Measurements from ENCODE around the gene HECTD1. TPM values are rescaled to one million over a fixed set of nuclear protein-coding genes. Genes with fewer than 3 reads are reported as not detected.
"Not testable (repeated sequence)": the region's sequence is repeated elsewhere in the genome, so short reads cannot be mapped to it uniquely, and the experiment has no call there.

HECTD1 gene
- total RNA-seq, 1 donor from 2014 or later, result 137 TPM

DNA sequence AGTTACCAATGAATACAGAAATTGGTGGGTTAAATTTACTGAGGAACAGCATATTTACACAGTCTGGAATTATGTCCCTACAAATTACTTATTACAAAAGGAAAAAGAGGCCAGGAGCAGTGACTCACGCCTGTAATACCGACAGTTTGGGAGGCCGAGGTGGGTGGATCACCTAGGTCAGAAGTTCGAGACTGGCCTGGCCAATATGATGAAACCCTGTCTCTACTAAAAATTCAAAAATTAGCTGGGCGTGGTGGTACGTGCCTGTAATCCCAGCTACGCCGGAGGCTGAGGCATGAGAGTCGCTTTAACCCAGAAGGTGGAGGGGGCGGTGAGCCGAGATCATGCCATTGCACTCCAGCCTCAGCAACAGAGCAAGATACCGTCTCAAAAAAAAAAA, 52.6 kb downstream of the HECTD1 start:
- no peak for DNase-seq (ENCODE audit: low spot score)

DNA sequence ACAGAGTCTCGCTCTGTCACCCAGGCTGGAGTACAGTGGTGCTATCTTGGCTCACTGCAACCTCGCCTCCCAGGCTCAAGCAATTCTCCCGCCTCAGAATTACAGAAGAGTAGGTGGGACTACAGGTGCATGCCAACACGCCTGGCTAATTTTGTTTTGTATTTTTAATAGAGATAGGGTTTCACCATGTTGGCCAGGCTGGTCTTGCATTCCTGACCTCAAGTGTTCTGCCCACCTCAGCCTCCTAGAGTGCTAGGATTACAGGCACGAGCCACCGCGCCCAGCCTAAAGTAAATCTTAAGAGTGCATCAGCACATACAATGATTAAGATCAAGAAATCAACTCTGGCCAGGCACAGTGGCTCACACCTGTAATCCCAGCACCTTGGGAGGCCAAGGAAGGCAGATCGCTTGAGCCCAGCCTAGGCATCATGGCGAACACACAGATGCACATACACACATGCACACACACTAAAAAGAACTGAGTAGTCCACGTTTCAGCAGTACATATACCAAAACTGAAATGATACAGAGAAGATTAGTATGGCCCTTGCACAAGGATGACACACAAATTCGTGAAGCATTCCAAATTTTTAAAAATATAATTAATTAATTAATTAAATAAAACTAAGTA, 65.0 kb downstream of the HECTD1 start:
- no peak for DNase-seq (ENCODE audit: low spot score)

DNA sequence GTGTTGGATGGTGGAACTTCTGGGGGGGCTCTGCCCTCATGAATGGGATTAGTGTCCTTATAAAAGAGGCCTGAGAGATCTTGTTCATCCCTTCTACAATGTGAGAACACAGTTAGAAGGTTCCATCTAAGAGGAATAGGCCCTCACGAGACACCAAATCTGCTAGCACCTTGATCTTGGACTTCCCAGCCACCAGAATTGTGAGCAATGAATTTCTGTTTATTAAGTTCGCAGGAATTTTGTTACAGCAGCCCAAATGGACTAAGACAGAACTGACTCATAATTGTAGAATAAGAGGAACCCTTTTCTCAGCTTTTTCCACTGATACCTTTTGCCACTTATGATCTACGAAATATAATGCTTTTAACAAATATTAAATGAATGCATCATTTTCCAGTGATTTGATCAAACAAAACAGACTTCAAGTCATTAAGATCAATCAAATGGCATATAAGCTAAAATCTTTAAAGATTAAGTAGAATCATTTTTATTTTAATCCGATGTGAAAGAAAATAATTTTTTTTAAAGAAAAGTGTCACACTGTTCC, 68.2 kb downstream of the HECTD1 start:
- no peak for DNase-seq (ENCODE audit: low spot score)

DNA sequence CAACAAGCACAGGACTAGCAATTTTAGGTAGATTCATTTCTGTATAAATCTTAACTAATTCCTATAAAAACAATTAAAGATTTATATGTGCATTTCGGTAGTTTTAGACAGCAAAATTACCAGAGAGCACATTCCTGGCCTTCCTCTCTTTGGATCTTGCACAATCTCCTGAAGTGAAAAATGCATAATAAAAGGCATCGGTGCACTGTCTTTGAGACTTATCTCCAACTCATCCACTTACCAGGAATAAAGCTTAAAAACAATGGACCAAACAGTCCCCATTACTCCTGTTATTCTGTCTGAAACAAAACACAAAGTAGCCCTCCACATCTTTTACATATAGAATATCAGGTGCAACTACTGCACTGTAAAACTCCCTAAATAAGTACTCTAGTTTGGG, 69.3 kb downstream of the HECTD1 start:
- DNase-seq (ENCODE audit: low spot score), result no peak

DNA sequence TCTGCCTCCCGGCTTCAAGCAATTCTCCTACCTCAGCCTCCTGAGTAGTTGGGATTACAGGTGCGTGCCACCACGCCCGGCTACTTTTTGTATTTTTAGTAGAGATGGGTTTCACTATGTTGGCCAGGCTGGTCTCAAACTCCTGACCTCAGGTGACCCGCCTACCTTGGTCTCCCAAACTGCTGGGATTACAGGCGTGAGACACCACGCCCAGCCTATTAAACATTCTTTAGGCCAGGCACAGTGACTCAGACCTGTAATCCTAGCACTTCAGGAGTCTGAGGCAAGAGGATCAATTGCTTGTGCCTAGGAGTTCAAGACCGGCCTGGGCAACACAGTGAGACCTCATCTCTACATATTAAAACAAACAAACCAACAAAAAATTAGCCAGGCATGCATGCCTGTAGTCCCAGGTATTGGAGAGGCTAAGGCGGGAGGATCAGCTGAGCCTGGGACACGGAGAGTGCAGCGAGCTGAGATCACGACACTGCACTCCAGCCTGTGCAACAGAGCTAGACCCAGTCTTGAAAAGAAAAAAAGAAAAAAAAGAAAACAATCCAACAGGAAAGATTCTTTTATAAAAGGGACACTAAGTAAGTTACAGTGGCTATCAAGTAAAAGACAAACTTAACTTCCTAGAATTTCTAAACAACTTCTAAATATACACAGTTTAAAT, 70.2 kb downstream of the HECTD1 start:
- no peak for DNase-seq (ENCODE audit: low spot score)

DNA sequence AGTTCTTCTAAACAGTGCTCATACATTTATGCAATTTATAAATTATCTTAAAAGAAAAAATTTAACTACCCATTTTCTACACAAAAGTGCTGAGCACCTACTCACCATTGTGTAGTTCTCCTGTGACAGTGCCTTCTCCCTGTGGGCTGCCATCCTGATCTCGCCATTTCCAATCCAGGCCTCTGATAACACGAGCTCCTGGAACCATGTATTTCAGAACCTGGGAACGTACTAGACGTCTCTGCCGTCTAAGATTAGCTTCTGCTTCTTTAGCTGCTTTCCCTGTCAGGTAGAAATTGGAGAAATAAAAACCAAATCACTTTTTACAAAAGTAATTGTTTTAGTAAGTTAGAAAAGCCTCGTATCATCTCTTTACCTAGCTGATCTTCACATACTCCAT, 74.5 kb downstream of the HECTD1 start:
- no peak for DNase-seq (ENCODE audit: low spot score)

DNA sequence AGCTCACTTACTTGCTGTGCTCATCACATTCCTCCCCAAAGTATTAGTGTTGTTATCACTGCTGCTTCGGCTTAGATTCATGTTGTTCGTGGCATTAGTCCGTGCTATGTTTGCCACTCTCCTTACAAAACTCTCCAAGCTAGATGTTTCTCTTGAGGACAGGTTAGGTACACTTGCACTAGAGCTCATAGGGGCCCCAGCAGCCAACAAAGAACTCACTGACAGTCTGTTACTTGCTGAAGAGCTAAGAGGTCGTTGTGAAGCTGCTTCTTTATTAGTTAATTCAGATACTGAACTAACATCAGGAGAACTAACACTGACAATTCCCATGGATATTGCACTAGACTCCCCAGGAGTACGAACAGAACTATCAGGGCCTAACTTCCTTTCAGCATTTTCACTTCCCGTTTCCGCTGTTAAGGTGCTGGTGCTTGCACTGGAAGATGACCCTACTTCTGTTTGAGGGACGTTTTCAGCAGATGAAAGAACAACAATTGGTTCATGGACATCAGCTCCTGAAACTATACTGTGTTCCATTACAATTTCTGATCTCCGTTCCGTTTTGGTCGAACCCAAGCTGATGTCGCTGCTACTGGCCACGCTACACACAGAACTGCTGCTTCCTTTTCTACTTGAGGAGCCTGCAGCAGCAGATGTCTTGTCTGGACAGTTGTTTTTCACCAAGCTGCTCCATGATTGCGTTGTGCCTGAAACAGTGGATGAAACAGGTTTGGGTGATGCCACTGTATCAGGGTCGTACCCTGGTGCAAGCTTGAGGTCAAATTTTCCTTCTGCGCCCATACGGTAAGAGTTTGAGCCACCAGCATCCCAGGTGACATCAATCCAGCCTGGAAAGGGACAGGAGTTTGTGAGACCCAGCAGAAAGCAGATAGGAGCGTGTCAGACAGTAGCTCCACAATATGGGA, 78.7 kb downstream of the HECTD1 start:
- no peak for DNase-seq (ENCODE audit: low spot score)

DNA sequence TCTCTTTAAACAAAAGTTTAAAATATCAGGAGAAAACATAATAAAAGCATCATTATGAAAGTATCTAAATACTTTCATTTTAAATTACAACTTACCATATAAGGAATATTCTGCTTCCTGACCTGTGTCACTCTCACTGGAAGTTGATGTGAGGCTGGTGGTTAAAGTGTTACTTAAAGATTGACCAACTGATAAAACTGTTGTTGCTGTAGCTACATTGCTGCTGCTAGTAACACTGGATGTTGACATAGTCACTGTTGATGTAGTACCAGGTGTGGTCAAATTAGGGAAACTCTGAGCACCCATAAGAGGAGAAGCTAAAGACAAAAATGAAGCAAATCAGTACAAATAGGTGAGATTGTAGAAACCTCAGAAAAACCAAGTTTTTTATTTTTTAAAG, 79.9 kb downstream of the HECTD1 start:
- no peak for DNase-seq (ENCODE audit: low spot score)

DNA sequence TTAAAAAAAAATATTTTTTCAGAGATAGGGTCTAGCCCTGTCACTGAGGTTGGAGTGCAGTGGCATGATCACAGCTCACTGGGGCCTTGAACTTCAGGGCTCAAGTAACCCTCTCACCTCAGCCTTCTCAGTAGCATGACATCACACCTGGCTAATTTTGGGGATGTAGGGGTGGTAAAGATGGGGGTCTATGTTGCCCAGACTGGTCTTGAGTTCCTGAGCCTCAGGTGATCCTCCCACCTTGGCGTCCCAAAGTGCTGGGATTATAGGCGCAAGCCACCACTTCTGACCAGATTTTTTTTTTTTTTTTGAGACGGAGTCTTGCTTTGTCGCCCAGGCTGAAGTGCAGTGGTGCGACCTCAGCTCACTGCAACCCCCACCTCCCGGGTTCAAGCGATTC, 80.9 kb downstream of the HECTD1 start:
- no peak for DNase-seq (ENCODE audit: low spot score)

DNA sequence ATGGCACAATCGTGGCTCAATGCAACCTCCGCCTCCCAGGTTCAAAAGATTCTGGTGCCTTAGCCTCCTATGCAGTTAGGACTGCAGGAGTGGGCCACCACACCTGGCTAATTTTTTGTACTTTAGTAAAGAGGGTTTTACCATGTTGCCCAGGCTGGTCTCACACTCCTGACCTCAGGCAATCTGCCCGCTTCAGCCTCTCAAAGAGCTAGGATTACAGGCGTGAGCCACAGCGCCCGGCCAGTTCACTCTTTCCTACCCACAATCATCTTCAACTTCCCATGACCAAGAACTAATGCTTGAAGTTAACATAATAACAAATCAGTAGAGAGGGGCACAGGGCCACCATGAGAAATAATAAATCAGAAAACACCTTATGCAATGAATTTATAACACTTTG, 82.4 kb downstream of the HECTD1 start:
- DNase-seq (ENCODE audit: low spot score), result no peak

DNA sequence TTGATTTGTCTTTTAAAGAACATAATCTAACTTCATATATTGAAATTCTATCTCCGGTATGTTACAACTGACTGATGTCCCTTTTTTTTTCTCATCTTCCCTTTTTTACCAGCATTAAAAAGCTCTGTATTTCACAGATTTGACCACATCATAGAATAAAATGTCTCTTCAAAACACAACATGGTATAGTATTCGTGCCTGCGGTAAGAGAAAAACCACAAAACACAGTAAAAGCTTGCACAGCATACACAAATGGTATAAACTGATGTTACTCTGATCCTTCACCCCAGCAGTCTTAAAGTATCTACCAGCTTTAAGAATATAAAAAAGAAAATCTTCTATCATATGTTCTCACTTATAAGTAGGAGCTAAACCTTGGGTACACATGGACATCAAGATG, 83.4 kb downstream of the HECTD1 start:
- DNase-seq (ENCODE audit: low spot score), result no peak

DNA sequence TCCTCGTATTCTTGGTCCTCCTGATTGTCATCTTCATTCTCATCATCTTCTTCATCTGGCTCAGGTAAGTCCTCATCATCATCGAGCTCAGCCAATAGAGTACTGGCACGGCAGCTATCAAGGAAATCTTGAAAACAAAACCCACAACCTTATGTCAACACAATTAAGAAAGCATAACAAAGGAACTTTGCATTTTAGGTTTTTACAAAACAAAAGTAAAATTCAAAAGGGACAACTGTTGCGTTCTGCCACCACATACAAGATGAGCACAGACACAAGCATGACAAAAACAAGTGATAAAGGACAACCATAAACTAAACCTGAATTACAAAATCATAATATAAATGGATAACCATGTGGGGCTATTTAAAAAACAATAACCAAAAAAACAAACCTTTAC, 84.7 kb downstream of the HECTD1 start:
- DNase-seq (ENCODE audit: low spot score), result no peak

DNA sequence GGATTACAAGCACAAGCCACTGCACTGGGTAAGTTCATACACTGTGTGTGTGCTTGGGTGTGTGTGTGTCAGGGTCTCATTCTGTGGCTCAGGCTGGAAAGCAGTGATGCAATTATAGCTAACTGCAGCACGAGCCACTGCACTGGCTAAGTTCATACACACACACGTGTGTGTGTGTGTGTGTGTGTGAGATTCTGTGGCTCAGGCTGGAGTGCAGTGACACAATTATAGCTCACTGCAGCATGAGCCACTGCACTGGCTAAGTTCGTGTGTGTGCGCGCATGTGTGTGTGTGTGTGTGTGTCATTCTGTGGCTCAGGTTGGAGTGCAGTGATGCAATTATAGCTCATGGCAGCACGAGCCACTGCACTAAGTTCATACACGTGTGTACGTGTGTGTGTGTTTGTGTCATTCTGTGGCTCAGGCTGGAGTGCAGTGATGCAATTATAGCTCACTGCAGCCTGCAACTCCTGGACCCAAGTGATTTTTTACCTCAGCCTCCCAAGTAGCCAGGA, 85.4 kb downstream of the HECTD1 start:
- no peak for DNase-seq (ENCODE audit: low spot score)

DNA sequence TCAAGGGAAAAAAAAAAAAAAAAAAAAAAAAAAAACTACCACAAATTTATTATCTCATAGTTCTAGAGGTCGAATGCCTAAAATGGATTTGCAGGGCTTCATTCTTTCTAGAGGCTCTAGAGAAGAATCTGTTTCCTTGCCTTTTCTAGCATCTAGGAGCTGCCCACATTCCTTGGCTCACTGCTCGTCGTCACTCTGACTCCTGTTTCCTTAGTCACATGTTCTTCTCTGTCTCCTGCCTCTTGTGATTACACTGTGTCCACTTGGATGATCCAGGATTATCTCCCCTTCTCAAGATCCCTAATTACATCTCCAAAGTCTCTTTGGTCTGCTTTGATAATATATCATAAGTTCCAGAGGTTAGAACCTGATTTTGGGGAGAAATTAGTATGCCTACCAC, 88.7 kb downstream of the HECTD1 start:
- DNase-seq (ENCODE audit: low spot score), result no peak

DNA sequence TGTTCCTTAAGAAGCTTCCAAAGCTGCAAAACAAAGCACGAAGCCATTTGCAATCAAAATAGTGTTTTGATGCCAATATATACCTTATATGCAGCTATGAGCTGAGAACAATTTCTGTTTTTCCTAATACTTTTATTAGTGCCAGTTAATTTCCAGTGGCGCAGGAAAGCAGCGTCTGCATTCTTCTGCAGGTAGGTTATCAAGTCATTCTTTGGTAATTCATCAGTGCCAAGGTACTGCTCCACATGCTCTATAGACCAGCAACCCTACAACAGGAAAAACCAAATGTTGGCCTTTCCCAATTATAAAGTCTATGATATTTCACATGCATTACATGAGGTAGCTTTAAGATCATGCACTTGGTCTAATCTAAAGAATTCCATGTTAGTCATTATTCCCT, 93.8 kb downstream of the HECTD1 start:
- DNase-seq (ENCODE audit: low spot score), result no peak

DNA sequence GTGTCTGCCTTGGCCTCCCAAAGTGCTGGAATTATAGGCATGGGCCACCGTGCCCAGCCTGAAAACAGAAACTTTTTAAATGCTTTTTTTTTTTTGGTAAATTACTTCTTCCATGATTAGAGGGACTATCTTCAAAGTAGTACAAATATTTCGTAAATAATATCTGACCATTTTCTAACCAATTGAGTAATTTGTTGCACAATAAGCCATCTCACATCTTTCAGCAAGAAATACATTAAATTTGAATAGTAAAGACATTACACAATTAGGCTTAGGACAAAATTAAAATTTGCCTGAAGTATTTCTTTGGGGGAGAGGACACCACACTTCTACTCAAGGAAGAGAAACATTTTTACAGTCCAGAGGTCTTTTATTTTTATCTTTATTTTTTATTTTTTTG, 96.7 kb downstream of the HECTD1 start:
- no peak for DNase-seq (ENCODE audit: low spot score)

DNA sequence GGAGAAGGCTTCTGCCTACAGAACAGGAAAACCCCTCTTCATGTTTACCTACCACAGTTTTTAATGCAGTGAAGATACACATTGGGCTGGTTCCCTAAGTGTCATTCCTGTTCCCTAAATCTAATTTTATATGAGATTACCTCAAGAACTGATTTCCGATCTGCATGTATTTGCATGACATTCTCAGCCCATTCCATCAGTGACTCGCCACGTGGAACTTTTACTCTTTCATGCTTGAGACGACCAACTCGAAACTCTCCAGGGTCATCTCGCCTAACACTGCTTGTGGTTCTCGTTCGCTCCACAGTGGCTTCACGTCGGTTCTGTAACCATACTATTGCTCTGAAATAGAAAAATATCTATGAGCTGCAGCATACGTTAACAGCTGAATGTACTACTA, 98.3 kb downstream of the HECTD1 start:
- DNase-seq (ENCODE audit: low spot score), result no peak

DNA sequence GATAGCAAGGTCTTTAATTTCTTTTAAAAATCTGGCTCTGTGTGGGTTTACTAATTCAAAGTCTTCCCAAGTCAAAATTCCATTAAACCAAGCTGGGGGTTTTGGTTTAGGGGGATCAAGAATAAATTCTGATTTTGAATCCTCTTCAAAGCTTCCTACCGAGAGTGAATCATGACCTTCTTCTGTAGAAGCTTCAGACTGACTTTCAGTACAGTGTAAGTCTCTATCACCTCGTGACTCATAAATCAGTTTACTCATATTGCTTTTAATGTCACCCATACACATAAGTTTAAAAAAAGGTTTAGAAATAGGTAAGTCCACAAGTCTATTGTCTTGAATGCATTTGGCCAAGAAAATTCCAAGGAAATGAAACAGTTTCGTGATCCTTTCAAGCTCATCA, 100.8 kb downstream of the HECTD1 start:
- DNase-seq (ENCODE audit: low spot score), result no peak

DNA sequence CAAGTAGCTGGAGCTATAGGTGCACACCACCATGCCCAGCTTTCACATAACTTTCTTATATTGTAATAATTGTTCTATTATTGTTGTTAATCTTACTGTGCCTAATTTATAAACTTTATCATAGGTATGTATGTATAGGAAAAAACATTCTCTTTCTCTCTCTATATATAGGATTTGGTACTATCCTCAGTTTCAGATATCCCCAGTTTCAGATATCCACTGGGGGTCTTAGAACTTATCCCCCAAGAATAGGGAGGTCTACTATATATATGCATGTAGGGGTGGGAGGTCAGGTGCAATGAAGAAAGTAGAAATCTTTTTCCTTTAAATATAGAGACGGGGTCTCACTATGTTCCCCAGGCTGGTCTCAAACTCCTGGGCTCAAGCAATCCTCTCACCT, 110.5 kb downstream of the HECTD1 start:
- DNase-seq (ENCODE audit: low spot score), result no peak

DNA sequence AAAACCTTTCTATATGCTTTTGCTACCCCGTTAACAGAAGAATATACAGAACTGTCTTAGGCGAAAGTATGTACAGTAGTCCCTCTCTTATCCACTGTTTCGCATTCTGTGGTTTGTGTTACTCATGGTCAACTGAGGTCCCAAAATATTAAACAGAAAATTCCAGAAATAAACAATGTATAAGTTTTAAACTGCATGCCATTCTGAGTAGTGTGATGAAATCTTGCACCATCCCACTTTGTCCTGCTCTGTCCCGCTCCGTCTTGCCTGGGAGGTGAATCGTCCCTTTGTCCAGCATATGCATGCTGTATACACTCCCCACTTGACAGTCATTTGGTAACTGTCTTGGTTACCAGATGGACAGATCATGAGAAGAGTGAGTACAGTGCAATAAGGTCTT, 111.3 kb downstream of the HECTD1 start:
- no peak for DNase-seq (ENCODE audit: low spot score)

DNA sequence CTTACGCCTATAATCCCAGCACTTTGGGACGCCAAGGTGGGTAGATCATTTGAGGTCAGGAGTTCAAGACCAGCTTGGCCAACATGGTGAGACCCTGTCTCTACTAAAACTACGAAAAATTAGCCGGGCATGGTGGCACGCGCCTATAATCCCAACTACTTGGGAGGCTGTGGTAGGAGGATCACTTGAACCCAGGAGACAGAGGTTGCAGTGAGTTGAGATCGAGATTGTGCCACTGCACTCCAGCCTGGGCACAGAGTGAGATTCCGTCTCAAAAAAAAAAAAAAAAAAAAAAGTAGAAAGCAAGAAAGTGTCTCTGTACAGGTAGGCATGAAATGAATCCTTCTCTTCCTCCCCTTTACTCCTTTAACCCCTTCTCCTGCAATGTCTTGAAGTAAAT, 111.8 kb downstream of the HECTD1 start:
- not testable (repeated sequence) for DNase-seq (ENCODE audit: low spot score)
